Neural cell (in vitro differentiated cells): ENCODE data around the gene FBN1. TPM values are rescaled to one million over a fixed set of nuclear protein-coding genes. Genes with fewer than 3 reads are reported as not detected.

Experiments
- H2AFZ ChIP-seq: fragments of 200-600, 300-800 bp; sonication (generic), shearing (Covaris generic); 2 replicates; pipeline ENCODE4 v1.6.0; 2014; ENCODE audit warnings: low read depth, mild to moderate bottlenecking, antibody characterized with exemption, low read length, moderate library complexity
- H3F3A ChIP-seq: fragments of 200-600 bp; shearing (Covaris generic); 2 replicates; pipeline ENCODE4 v1.6.1; 2016; ENCODE audit warnings: mild to moderate bottlenecking, moderate library complexity, mixed read lengths, antibody characterized with exemption, low read length; ENCODE audit not compliant: insufficient read depth, poor library complexity, severe bottlenecking
- H3K27ac ChIP-seq: fragments of 200-600, 300-800 bp; sonication (generic), shearing (Covaris generic); 2 replicates; pipeline ENCODE4 v1.5.1; 2014; ENCODE audit warnings: mild to moderate bottlenecking, low read length, moderate library complexity
- H3K27me3 ChIP-seq: fragments of 300-800, 200-600 bp; sonication (generic), shearing (Covaris generic); 2 replicates; pipeline ENCODE4 v1.6.0; 2014; ENCODE audit warnings: mild to moderate bottlenecking, low read depth, low read length, moderate library complexity; ENCODE audit not compliant: insufficient read depth
- H3K36me3 ChIP-seq: fragments of 300-800, 200-600 bp; sonication (generic), shearing (Covaris generic); 2 replicates; pipeline ENCODE4 v1.5.1; 2014; ENCODE audit warnings: mild to moderate bottlenecking, antibody characterized with exemption, low read length, moderate library complexity; ENCODE audit not compliant: insufficient read depth
- H3K4me2 ChIP-seq: fragments of 300-800, 200-600 bp; sonication (generic), shearing (Covaris generic); 2 replicates; pipeline ENCODE4 v1.6.0; 2014; ENCODE audit warnings: mild to moderate bottlenecking, low read length
- H3K4me3 ChIP-seq: fragments of 300-800, 200-600 bp; sonication (generic), shearing (Covaris generic); 2 replicates; pipeline ENCODE4 v1.5.1; 2014; ENCODE audit warnings: mild to moderate bottlenecking, low read length, moderate library complexity
- H3K79me2 ChIP-seq: fragments of 200-600 bp; shearing (Covaris generic); replicated peaks from 2 replicates; pipeline ENCODE4 v1.6.0; 2014; ENCODE audit warnings: mild to moderate bottlenecking, low read length, moderate library complexity; ENCODE audit not compliant: insufficient read depth
- H3K9ac ChIP-seq: fragments of 300-800, 200-600 bp; sonication (generic), shearing (Covaris generic); 2 replicates; pipeline ENCODE4 v1.6.1; 2016; ENCODE audit warnings: mild to moderate bottlenecking, low read length, mixed read lengths
- H3K9me2 ChIP-seq: fragments of 200-600 bp; shearing (Covaris generic); 2 replicates; pipeline ENCODE4 v1.6.1; 2016; ENCODE audit warnings: mild to moderate bottlenecking, low read length, mixed read lengths; ENCODE audit not compliant: insufficient read depth
- H3K9me3 ChIP-seq: fragments of 200-600, 300-800 bp; sonication (generic), shearing (Covaris generic); 2 replicates; pipeline ENCODE4 v1.6.1; 2016; ENCODE audit warnings: mild to moderate bottlenecking, mixed run types, low read length, moderate library complexity, mixed read lengths
- H4K20me1 ChIP-seq: fragments of 200-600 bp; shearing (Covaris generic); 2 replicates; pipeline ENCODE4 v1.6.1; 2016; ENCODE audit warnings: mild to moderate bottlenecking, mixed run types; ENCODE audit not compliant: insufficient read depth
- EP300 ChIP-seq: fragments of 450-650 bp; conservative IDR thresholded peaks from 2 replicates; pipeline ENCODE4 v1.6.1; 2014; ENCODE audit warnings: antibody characterized with exemption, mild to moderate bottlenecking, moderate library complexity; ENCODE audit not compliant: poor library complexity, severe bottlenecking
- EZH2 ChIP-seq: fragments of 200-600, 300-800 bp; shearing (Covaris generic), sonication (generic); IDR thresholded peaks from 2 replicates; pipeline ENCODE4 v1.6.1; 2014; ENCODE audit warnings: antibody characterized with exemption, low read length, borderline replicate concordance, mild to moderate bottlenecking; ENCODE audit not compliant: insufficient read depth, poor library complexity, severe bottlenecking
- MXI1 ChIP-seq: fragments of 450-650 bp; conservative IDR thresholded peaks from 2 replicates; pipeline ENCODE4 v1.6.1; 2014; ENCODE audit warnings: antibody characterized with exemption, mild to moderate bottlenecking; ENCODE audit not compliant: poor library complexity, severe bottlenecking
- POLR2AphosphoS5 ChIP-seq: IDR thresholded peaks from 2 replicates; pipeline ENCODE4 v1.6.1; 2012
- RAD21 ChIP-seq: fragments of 450-650 bp; conservative IDR thresholded peaks from 2 replicates; pipeline ENCODE4 v1.6.1; 2014; ENCODE audit warnings: antibody characterized with exemption, mild to moderate bottlenecking, moderate library complexity
- REST ChIP-seq: IDR thresholded peaks from 2 replicates; pipeline ENCODE4 v1.6.1; 2012; ENCODE audit warnings: borderline replicate concordance
- SMC3 ChIP-seq: fragments of 450-650 bp; conservative IDR thresholded peaks from 2 replicates; pipeline ENCODE4 v1.6.1; 2014; ENCODE audit warnings: antibody characterized with exemption, mild to moderate bottlenecking, moderate library complexity; ENCODE audit not compliant: poor library complexity
- TAF1 ChIP-seq: IDR thresholded peaks from 2 replicates; pipeline ENCODE4 v1.6.1; 2012; ENCODE audit warnings: low read depth
- polyA minus RNA-seq: library from RNA; depleted of rRNA, polyadenylated mRNA; stranded (reverse); fragments of >200 nt; gene quantifications from 2 replicates; pipeline ENCODE4 v1.2.3, GENCODE V29; 2014
- polyA plus RNA-seq: library from polyadenylated mRNA; depleted of rRNA; stranded (reverse); fragments of >200 nt; gene quantifications from 2 replicates; pipeline ENCODE4 v1.2.3, GENCODE V29; 2014
- TF ChIP-seq, protein P1 (sequence below): fragments of 450-650 bp; IDR thresholded peaks from 2 replicates; pipeline ENCODE4 v1.5.1; 2014; ENCODE audit warnings: antibody characterized with exemption, mild to moderate bottlenecking, moderate library complexity; ENCODE audit not compliant: poor library complexity, severe bottlenecking

The FBN1 gene
- polyA plus RNA-seq (17.9 and 22.0 TPM in 2 replicates), polyA minus RNA-seq (26.3 and 27.7 TPM in 2 replicates)

- no peaks in the 10 kb centered on the region for H3F3A ChIP-seq
- H3K9me2 ChIP-seq = no peaks in the 10 kb centered on the region
- H3K9ac ChIP-seq = peak within 1 kb of the TSS; percentile 83
- H3K27ac ChIP-seq = peak within 1 kb of the TSS; percentile 76
- H2AFZ ChIP-seq = peak within 1 kb of the TSS; percentile 94
- H3K4me2 ChIP-seq = peak within 1 kb of the TSS; percentile 63
- H3K36me3 ChIP-seq = no peaks in the 10 kb centered on the region
- peak within 1 kb of the TSS; percentile 95 for H3K4me3 ChIP-seq
- peak; percentile 50 for TF ChIP-seq TAF1
- TF ChIP-seq POLR2AphosphoS5 = peak; percentile 72
- TF ChIP-seq MXI1 = no peak
- TF ChIP-seq, protein P1, sequence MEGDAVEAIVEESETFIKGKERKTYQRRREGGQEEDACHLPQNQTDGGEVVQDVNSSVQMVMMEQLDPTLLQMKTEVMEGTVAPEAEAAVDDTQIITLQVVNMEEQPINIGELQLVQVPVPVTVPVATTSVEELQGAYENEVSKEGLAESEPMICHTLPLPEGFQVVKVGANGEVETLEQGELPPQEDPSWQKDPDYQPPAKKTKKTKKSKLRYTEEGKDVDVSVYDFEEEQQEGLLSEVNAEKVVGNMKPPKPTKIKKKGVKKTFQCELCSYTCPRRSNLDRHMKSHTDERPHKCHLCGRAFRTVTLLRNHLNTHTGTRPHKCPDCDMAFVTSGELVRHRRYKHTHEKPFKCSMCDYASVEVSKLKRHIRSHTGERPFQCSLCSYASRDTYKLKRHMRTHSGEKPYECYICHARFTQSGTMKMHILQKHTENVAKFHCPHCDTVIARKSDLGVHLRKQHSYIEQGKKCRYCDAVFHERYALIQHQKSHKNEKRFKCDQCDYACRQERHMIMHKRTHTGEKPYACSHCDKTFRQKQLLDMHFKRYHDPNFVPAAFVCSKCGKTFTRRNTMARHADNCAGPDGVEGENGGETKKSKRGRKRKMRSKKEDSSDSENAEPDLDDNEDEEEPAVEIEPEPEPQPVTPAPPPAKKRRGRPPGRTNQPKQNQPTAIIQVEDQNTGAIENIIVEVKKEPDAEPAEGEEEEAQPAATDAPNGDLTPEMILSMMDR = no peak
- TF ChIP-seq RAD21 = peak; percentile 9
- TF ChIP-seq SMC3 = no peak
- peak; percentile 42 for TF ChIP-seq EP300
- TF ChIP-seq EZH2 = no peak
- TF ChIP-seq REST = peak; percentile 66
- no peaks in the 10 kb centered on the region for H3K9me3 ChIP-seq
- no peaks in the 10 kb centered on the region for H3K79me2 ChIP-seq
- no peaks in the 10 kb centered on the region for H4K20me1 ChIP-seq
- peaks cover 8% of the 10 kb centered on the region for H3K27me3 ChIP-seq
Measured at GRCh38 chr15:48645558-48646330, at the start of gene FBN1. FBN1 (minus strand) TSS chr15:48645709; CDS start chr15:48644769, 940 bp downstream.

DNA sequence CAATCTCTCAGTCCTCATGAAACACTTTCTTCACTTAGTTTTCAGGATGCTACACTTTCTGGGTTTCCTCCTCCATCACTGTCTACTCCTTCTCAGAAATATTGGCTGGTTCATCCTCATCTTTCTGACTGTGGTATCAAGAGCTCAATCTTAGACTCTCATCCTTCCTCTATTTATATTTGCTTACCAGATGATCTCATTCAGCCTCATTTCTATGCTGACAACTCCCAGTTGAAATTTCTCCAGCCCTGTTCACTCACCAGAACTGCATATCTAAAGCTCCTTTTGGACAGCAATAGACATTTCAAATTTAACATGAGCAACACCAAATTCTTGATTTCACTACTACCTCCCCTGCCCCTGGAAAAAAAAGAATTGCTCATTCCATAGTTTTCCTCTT, 48.0 kb upstream of the FBN1 start:
- Histone ChIP-seq H3K9me3 (no peaks in the 10 kb centered on the region), H3F3A (no peaks in the 10 kb centered on the region), H3K4me3 (no peak overlapping the region), H3K27ac (no peak overlapping the region), H2AFZ (no peak overlapping the region), H3K79me2 (no peaks in the 10 kb centered on the region), H3K9me2 (no peaks in the 10 kb centered on the region), H3K36me3 (no peaks in the 10 kb centered on the region), H3K27me3 (no peaks in the 10 kb centered on the region), H3K9ac (no peak overlapping the region), H3K4me2 (no peak overlapping the region), H4K20me1 (no peaks in the 10 kb centered on the region)
- TF ChIP-seq TAF1 = no peak
